Type B pancreatic cell (in vitro differentiated cells): ENCODE measurements around the gene CRIP1. TPM values are rescaled to one million over a fixed set of nuclear protein-coding genes. Genes with fewer than 3 reads are reported as not detected.

Experiments used
- DNase-seq: peaks from one replicate; pipeline ENCODE4 v3.0.0; 2021; ENCODE audit warnings: mixed read lengths; ENCODE audit not compliant: unreplicated experiment; ENCODE audit errors: extremely low spot score
- H3K27ac Mint-ChIP-seq: 2 replicates; pipeline ENCODE4 v1.8.0; 2021; ENCODE audit warnings: mild to moderate bottlenecking, mixed read lengths
- H3K27me3 Mint-ChIP-seq: 2 replicates; pipeline ENCODE4 v1.8.0; 2021; ENCODE audit warnings: mixed read lengths
- H3K36me3 Mint-ChIP-seq: 2 replicates; pipeline ENCODE4 v1.8.0; 2021; ENCODE audit warnings: mixed read lengths
- H3K4me1 Mint-ChIP-seq: one replicate; pipeline ENCODE4 v1.8.0; 2021; ENCODE audit warnings: mixed read lengths; ENCODE audit not compliant: unreplicated experiment
- H3K4me3 Mint-ChIP-seq: 2 replicates; pipeline ENCODE4 v1.8.0; 2021; ENCODE audit warnings: mild to moderate bottlenecking, mixed read lengths
- H3K9me3 Mint-ChIP-seq: 2 replicates; pipeline ENCODE4 v1.8.0; 2021; ENCODE audit warnings: mixed read lengths
- CTCF ChIP-seq: fragments of 200-600 bp; sonication (generic); conservative IDR thresholded peaks from 2 replicates; pipeline ENCODE4 v1.5.0; 2021; ENCODE audit warnings: antibody characterized with exemption, mild to moderate bottlenecking
- total RNA-seq: library from RNA; stranded (reverse); gene quantifications from 2 replicates; pipeline ENCODE4 v1.2.1, GENCODE V29; 2021; ENCODE audit warnings: low replicate concordance

The CRIP1 gene
- total RNA-seq, 1 donor from 2014 or later = 15.4 TPM

GRCh38 chr14:105497671-105498429 is 11.2 kb downstream of the CRIP1 start:
- Mint-ChIP-seq H3K9me3 (no peaks in the 10 kb centered on the region), H3K36me3 (no peaks in the 10 kb centered on the region), H3K27ac (no peak overlapping the region), H3K27me3 (no peaks in the 10 kb centered on the region), H3K4me1 (no peaks in the 10 kb centered on the region), H3K4me3 (no peak overlapping the region)
- DNase-seq = no peak
- no peak for TF ChIP-seq CTCF

GRCh38 chr14:105498430-105499255 is 12.0 kb downstream of the CRIP1 start:
- Mint-ChIP-seq H3K27ac (no peak overlapping the region), H3K4me1 (peaks cover 3% of the 10 kb centered on the region), H3K4me3 (no peak overlapping the region), H3K27me3 (no peaks in the 10 kb centered on the region), H3K9me3 (no peaks in the 10 kb centered on the region), H3K36me3 (no peaks in the 10 kb centered on the region)
- no peak for DNase-seq
- TF ChIP-seq CTCF = no peak

GRCh38 chr14:105499256-105500035 is 12.8 kb downstream of the CRIP1 start:
- no peak overlapping the region for H3K27ac Mint-ChIP-seq

GRCh38 chr14:105500036-105500725 is 13.5 kb downstream of the CRIP1 start:
- Mint-ChIP-seq H3K27me3 (no peaks in the 10 kb centered on the region), H3K9me3 (no peaks in the 10 kb centered on the region), H3K4me1 (peaks cover 4% of the 10 kb centered on the region), H3K36me3 (no peaks in the 10 kb centered on the region), H3K4me3 (no peak overlapping the region), H3K27ac (no peak overlapping the region)
- no peak for TF ChIP-seq CTCF
- DNase-seq = no peak

More at GRCh38 chr14:105499256-105500035, 12.8 kb downstream of the CRIP1 start:
- Mint-ChIP-seq H3K4me1 (peaks cover 4% of the 10 kb centered on the region), H3K27me3 (no peaks in the 10 kb centered on the region), H3K4me3 (no peak overlapping the region), H3K36me3 (no peaks in the 10 kb centered on the region), H3K9me3 (no peaks in the 10 kb centered on the region)
- no peak for TF ChIP-seq CTCF
- DNase-seq = no peak

GRCh38 chr14:105500726-105501101 is 14.0 kb downstream of the CRIP1 start:
- Mint-ChIP-seq H3K4me3 (no peak overlapping the region), H3K27ac (no peak overlapping the region)

More at GRCh38 chr14:105500726-105501101, 14.0 kb downstream of the CRIP1 start:
- Mint-ChIP-seq H3K4me1 (peaks cover 4% of the 10 kb centered on the region), H3K27me3 (no peaks in the 10 kb centered on the region), H3K36me3 (no peaks in the 10 kb centered on the region), H3K9me3 (no peaks in the 10 kb centered on the region)
- TF ChIP-seq CTCF = no peak
- no peak for DNase-seq
